Stimulated activated CD4-positive, alpha-beta T cell treated with anti-CD3 and anti-CD28 coated beads, Interleukin-12 subunit alpha, Interleukin-12 subunit beta, amount 100 ng/mL, for 48 hours (primary cell): ENCODE data around the gene ASPRV1.
"Not testable (repeated sequence)": the region's sequence is repeated elsewhere in the genome, so short reads cannot be mapped to it uniquely, and the experiment has no call there.

Experiments
- DNase-seq, 3 donors: peaks; one replicate each; pipeline ENCODE4 v3.0.0-alpha.2; 2020; ENCODE audit warnings: low read depth in 2 of 3, low spot score in 1 of 3

ASPRV1 gene

DNA sequence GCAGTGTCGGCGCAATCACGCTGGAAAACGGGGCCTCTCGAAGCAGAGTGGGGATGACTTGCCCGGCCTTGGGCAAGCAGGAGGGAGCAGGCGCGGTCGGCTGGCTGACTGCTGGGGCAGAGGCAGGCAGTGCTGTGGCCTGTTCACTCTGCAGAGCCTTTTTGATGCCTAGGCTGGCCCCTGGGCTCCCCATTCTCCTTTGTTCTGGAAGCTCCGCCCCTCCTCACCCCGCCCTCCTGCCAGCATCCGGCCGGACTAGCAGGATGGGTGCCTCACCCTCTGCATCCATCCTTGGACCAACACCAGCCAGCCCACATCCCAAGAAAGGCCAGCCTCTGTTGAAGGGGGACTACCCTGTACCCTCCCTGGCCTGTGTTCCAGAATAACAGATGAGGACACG, at the start of gene ASPRV1:
Gene ASPRV1 (minus strand): TSS at position 136 of the 400 bp plus-strand sequence. CDS start 195 bp downstream, outside the sequence.
- DNase-seq = no peak

DNA sequence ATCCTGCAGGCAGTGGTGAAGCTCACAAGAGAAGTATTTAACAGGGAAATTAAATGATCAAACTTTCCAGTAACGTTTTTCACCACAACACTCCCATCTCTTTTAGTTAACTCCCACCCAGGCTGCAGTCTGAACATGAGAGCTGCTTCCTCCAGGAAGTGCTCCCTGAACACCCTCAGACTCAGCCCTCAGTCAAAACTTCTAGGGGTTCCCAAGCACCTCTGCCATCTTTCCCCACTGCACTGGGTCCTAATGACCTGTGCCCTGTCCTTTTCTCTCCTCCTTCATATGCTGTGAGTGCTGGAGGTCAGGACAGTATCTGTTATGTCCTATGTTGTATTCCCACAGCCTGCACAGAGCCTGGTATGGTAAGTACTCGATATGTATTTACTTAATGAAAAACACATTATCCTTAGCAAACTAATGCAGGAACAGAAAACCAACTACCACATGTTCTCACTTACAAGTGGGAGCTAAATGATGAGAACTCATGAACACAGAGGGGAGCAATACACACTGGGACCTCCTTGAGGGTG, 49.2 kb upstream of the ASPRV1 start:
- DNase-seq = no peak

DNA sequence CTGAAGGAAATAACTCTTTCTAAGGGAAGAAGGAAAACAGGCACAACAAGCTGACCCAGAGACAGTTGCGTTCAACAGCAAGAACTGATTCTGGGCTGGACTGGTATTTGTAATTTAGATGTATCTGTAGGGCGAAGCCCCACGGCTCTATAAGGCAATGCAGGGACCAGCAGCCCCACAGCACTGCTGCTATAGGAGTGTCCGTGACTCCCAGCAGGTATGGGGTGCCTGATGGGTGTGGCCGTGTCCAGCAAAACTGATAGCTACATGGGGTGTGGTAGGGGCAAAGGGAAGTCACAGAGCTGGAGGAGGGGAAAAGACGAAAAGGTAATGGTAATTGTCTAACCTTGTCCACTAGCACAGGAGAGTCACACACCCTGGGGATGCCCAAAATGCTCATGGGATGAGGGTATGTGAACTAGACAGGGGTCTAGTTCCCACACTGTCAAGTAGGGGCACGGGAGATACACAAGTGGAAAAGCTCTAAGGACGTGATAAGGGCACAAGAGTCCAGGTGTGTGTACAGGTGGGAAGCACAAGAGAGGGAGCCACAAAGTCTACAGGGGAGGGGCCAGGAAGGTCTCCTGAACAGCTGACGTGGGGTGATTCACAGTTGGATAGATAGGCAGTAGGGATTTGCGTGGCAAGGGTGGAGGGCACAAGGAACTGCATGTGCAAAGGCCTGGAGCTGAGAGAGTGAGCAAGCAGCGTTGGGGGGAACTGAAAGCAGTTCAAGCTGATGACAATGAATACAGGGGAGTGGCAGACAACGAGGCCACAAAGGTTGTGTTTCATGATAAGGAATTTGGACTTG, 48.5 kb upstream of the ASPRV1 start:
- no peak for DNase-seq

DNA sequence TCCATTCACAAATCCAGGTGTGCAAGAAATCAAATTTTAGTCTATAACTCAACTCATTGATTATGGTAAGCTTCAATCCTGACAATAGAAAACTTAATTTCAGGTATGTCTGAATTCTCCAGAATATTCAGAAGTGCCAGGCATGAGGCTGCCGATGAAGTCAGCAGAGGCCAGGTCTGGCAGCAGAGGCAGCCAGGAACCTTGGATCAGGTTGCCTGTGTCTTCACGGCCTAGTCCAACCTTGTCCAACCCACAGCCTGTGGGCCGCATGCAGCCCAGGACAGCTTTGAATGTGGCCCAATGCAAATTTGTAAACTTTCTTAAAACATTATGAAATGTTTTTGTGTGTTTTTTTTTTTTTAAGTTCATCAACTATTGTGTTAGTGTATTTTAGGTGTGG, 46.9 kb upstream of the ASPRV1 start:
- no peak for DNase-seq

DNA sequence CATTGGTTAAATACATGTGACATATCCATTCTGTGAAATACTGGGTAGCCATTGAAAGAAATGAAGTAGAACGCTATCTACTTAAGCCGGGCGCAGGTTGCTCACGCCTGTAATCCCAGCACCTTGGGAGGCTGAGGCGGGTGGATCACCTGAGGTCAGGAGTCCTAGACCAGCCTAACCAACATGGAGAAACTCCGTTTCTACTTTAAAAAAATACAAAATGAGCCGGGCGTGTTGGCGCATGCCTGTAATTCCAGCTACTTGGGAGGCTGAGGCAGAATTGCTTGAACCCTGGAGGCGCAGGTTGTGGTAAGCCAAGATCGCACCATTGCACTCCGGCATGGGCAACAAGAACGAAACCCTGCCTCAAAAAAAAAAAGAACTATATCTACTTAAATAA, 45.7 kb upstream of the ASPRV1 start:
- no peak for DNase-seq

DNA sequence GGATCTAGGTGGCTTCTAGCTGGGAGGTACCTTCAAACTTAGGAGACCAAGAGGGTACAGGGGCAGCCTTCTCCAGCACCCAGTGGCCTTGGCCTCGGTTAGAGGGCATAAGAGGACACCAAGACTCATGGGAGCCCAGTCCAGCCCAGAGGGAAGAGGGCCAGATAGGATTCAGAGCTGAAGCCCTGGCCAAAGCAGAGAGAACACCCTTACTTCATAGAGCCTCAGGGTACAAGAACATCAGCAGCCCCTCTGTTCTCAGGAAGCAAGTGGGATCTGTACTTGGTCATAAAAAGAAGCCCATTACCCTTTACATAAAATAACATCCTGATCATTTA, 45.0 kb upstream of the ASPRV1 start:
- DNase-seq = no peak

DNA sequence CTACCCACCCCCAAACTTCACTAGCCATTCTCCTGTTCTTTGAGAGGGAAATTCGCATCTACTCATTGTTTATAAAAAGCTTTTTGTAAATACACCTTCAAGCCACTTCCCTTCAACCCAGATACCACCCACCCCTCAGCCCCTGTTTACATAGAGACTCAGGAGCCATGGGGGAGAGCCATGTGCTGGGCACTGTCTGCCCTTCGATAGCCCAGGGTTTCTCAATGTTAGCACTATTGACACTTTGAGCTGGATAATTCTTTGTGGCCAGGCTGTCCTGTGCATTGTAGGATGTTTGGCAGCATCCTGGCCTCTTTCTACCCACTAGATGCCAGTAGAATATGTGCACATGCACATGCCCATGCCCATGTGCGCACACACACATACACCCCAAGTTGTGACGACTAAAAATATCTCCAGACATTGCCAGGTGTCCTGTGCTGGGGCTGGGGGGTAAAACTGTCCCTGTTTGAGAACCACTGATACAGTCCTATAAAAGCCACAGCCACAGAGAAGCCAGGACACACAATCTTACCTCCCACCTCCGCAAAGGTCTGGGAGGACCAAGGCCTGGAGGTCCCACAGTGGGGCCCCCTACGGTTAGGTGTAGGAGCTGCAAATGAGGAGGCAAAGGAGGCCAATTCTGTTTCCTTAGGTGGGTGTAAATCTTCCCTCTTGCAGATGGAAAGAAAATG, 44.5 kb upstream of the ASPRV1 start:
- no peak for DNase-seq

DNA sequence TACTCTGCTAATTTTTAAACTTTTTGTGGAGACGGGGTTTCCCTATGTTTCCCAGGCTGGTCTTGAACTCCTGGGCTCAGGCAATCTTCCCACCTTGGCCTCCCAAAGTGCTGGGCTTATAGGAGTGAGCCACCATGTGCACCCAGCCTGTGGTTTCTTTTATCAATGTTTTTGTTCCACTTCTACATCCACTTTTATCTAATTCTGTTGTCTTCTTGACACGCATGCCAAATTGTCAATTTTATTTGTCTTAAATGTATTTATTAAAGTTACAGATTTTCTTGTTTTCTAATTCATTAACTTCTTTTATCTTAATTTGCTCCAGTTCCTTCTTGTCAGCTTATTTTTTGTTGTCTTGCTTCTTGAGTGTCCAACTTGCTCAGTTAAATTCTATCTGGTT, 43.8 kb upstream of the ASPRV1 start:
- DNase-seq = no peak

DNA sequence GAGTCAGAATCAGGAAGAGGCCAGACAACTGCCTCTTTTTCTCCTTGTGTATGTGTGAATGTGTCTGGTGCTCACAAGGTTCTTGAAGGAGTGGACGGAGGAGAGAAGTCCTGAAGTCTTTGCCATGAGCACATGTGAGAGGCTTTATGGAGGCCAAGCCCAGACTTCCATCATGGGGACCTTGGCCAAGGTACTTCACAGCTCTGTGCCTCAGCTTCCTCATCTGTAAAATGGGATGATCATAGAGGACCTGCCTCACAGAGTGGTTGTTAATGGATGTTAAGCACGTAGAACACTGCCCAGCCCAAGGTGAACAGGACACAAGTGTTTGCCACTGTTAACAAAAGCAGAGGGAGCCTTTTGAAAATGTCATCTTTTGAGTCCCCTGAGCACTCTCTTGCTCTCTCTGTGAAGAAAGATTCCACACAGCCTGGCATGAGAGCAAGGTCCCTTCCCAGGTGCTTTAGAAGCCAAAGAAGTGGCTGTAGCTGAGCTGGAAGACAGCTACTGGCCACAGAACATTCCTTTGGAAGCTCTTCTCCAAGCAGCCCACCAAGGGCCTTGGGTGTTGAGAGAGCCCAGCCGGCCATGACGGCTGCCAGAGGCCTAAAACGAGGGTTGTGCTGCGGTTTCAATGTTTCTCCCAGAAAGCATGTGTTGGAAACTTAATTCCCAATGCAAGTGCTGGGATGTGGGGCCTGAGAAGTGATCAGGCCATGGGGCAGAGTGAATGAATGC, 41.8 kb upstream of the ASPRV1 start:
- DNase-seq = no peak

DNA sequence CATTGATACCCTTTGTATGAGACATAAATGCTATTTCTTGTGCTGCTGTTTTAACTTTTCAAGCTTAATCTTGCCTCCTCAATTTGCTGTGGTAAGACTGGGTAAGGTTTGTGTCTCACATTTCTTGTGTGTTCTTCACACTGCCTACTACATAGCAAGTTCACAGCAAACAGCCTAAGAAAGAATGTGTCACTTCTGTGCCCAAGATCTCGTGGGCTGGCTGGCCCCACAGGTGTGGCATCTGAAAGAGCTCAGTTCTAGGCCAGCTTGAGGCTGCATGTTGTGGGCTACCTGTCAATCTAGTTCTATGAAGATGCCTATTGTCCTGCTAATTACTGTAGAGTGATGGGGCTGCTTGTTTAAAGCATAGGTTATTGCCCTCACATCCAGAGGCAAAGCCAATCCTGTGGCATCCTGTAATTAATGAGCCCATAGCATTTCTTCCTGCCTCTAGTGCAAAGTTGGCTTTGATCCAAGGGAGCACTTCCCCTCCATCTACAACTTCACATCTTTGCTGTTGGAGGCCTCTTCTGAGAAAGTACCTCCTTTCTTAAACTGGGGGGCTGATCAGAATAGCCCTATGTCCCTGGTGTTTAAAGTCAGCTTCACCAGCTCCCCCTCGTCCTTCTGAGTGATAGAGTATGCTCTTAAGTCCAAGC, 40.9 kb upstream of the ASPRV1 start:
- no peak for DNase-seq

DNA sequence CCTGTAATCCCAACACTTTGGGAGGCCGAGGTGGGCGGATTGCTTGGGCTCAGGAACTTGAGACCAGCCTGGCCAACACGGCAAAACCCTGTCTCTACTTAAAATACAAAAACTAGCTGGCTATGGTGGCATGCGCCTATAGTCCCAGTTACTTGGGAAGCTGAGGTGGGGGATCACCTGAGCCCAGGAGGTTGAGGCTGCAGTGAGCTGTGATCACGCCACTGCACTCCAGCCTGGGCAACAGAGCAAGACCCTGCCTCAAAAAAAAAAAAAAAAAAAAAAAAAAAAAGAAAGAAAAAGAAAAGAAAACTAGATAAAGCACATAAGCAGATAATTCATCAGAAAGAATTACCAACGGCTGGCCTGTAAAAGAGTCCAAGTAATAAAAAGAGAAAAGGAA, 39.1 kb upstream of the ASPRV1 start:
- not testable (repeated sequence) for DNase-seq

DNA sequence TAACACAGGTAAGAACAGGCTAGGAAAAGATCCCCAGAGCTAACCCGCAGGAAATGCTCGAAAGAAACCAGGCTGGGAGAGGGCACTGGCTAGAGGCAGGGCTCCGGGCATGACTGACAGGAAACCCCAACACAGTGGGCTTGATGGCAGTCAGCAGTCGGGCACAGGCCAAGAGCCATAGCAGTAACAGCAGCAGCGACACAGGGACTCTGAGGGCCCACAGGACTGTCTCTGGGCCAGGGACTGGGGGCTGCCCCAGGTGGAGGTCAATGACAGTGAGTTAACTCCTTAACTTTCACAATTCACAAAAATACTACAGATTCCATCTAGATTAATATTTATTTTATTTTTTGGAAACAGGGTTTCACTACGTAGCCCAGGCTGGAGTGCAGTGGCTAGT, 37.3 kb upstream of the ASPRV1 start:
- no peak for DNase-seq

DNA sequence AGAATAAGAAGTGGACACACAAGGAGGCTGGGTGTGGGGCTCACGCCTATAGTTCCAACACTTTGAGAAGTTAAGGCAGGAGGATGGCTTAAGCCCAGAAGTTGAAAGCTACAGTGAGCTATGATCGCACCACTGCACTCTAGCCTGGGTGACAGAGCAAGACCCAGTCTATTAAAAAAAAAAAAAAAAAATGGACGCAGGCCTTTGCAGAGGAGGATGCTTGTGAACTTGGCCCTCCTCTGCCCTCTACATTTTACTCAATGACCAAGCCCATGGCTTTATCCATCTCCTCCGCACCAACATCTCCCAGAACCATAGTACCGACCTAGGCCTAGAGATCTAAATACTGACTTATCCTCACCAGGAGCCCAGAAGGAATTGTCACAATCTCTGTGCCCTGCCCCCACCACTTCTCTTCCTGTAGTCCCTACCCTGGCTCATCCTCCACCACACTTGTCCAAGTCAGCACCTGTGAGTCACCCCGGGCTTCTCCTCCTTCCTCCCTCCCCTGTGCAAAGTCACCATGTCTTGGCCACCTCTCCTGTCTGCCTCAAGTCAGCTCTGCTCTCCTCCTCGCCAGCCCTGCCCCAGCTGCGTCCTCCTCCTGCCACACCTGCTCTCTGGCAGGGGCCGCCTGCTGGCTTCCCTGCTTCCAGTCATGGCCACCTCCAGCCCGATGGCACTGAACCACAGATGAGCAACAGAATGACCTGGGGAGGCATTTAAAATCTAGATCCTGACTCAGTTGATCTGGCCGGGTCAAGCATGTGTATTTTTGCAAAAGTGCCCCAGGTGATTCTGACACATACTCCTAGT, 35.8 kb upstream of the ASPRV1 start:
- DNase-seq = peak in 1 of 3 donors; percentile 9

DNA sequence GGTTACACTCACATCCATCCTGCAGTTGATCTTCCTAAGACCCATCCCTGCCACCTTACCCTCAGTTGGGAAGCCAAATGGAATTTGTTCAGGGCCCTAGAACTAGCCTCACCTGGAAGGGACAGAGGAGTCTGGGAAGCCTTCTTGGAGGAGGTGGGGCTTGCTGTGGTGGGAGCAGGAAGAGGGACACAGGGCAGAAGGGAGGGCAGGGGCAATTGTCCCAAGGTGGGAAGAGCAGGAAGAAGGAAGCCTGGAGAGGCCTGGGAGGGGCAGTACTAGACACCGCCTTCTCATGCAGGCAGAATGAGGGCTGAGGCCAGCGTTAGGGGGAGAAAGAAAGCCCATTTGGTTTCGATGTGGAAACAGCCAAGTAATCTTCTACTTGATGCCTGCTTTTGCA, 34.1 kb upstream of the ASPRV1 start:
- no peak for DNase-seq

DNA sequence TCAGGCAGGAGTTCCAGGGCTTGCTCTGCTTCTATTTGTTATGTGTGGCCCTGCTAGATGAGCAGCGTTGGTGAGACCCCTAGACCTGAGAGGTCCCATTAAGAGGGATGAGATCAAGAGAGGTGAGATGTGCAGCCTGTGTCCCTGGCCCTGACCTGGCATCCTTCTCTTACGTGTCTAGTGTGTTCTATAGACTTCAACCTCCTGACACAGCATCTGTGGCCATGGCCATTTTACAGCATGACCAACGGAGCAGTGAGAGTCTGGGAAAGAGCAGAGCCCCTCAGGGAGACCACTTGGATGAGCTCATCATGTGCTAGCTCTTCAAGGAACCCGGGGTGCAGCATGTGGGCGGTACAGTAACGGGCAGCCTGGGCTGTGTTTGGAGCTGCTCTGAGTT, 32.7 kb upstream of the ASPRV1 start:
- DNase-seq = no peak

DNA sequence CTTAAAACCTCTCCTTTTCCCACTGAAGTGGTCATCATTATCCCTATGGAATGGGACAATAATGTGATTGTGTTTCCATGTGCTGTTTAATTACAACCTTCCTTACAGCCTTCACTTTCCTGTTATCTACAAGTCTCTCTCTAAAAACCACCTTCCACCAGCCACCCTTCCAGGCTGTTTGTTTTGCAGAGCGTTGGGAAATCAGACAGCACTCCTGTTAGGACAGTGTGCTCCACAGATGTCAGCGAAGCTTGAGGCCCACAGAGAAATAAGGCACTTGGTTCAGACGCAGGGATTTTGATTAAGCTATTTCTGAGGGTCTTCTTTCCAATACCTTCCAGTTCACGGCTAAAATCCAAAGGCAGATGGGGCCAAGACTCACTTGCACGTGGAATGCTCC, 32.3 kb upstream of the ASPRV1 start:
- DNase-seq = no peak

DNA sequence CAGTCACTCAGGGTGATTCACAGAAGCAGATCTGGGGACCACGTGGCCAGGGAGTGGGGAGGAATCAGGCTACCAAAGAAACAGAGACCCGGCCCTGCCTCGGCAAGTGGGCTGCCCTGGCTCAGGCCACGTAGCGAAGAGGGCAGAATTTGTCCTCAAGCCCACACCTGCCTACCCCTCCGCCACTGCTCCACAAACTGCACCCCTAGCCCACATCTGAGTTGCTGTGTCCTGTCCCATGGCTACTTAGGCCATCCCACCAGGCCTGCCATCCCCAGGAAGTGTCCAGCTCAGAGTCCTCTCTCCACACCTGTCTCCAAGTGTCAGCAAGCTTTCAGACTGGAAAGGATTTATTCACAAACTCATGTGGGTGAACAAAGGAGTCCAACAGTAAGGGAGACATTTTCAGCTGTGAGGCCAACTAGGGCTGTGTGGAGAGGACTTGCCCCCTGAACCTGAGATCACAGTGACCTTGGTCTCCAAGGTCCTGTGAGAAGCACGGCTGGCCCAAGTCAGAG, 31.7 kb upstream of the ASPRV1 start:
- DNase-seq = no peak

DNA sequence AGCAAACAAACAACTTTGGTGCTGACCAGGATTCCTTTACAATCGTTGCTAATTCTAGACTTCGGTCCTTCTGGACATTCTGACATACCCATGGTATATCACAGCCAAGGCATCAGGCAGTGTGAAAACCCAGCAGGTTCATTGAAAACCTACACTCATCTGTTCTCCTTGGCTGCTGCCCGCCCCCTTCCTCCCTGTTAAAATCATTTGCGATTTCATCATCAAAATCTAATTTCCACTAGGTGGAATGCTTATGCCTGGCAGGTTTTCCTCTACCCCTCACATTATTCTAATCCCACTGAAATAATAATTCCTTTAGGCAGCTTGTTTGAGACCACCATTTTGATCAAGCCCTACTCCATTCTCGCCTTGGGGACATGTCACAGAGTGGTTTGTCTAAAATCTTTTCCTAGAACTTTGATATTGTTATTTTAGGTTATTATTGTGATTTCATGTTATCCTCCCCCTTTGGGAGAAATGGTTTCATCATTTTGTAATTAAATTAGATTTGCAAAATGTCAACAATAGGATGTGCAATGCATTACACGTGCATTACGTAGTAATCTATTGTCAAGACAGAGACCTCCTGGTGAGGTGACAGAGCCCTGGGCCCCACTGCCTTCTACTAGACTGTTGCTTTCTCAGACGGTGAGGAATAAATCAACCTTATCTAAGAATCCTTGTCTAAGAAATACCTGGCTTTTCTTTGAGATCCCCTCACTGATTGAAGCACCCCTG, 31.0 kb upstream of the ASPRV1 start:
- DNase-seq = no peak

DNA sequence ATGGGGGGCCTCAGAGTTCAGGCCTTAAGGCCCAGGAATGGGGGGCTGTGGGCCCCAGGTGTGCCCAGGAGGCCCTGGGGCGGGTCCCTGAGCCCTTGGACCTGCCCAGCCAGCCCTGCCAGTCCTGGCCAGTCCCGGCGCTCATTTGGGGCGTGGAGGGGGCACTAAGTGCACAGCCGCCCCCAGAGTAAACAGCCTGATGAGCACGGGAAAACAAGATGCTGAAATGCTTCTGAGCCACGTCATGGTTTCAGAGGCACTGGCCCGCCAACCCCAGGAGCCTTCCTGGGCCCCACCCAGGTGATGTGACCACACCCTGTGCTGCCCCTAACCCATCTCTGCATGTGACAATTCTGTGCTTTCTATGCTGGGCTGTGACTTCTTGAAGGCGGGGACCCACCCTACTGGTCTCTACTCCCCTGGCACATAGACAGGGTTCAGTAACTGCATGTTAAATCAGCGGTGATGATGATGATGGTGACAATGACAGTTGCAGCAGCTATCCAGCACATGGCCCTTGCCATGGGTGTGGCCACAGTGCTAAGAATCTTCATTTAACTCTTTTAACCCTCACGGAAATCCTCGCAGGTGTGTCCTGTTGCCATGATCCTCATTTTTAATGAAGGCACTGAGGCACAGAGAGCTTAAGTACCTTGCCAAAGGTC, 28.1 kb upstream of the ASPRV1 start:
- no peak for DNase-seq
